HG03066 (cell line): ENCODE measurements around the gene PCDHB15.
"Not testable (repeated sequence)": the region's sequence is repeated elsewhere in the genome, so short reads cannot be mapped to it uniquely, and the experiment has no call there.

Experiments
- ATAC-seq: cut with Tn5 transposase; IDR thresholded peaks from one replicate; pipeline ENCODE4 v1.9.1; 2021; ENCODE audit warnings: low read depth; ENCODE audit not compliant: unreplicated experiment

Gene PCDHB15

DNA sequence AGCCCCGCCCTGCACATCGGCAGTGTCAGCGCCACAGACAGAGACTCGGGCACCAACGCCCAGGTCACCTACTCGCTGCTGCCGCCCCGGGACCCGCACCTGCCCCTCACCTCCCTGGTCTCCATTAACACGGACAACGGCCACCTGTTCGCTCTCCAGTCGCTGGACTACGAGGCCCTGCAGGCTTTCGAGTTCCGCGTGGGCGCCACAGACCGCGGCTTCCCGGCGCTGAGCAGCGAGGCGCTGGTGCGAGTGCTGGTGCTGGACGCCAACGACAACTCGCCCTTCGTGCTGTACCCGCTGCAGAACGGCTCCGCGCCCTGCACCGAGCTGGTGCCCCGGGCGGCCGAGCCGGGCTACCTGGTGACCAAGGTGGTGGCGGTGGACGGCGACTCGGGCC is 1.8 kb downstream of the PCDHB15 start:
- not testable (repeated sequence) for ATAC-seq

- ATAC-seq = not testable (repeated sequence)
These were observed 2.2 kb downstream of the PCDHB15 start for GRCh38 chr5:141247434-141247833.

DNA sequence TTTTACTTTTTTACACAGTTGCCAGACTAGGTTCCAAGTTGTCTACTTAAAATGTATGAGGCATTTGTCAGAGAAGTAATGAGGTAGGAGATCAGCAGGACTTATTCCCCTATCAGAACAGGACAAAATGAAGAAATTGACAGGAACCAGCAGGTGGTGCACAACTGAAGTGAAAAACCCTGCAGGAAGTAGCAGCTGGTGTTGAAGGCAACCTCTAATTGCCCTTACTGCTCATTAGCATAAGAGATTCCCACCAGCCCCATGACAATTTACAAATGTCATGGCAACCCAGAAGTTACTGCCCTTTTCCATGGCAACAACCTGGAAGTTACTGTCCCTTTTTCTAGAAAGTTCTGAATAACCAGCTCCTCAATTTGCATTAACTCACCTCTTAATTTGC is 5.4 kb downstream of the PCDHB15 start:
- no peak for ATAC-seq

DNA sequence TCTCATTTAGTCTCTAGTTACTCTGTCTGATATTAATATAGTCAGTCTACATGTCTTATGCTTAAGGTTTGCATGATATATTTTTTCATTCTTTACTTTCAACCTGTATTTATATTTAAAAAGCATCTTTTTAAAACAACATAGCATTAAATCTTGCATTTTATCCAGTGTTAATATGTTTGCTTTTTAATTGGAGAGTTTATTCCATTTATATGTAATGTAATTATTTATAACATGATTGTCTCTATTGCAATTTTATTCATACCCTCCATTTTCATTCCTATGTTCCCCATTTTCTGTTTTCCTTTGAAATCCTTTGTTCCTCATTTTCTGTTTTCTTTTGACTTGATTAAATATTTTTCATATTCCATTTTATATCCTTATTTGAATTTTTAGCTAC is 13.3 kb downstream of the PCDHB15 start:
- ATAC-seq = no peak

GRCh38 chr5:141258948-141259347 is 13.8 kb downstream of the PCDHB15 start:
- no peak for ATAC-seq

GRCh38 chr5:141260458-141261237 is 15.5 kb downstream of the PCDHB15 start:
- no peak for ATAC-seq

GRCh38 chr5:141261238-141261546 is 16.0 kb downstream of the PCDHB15 start:
- no peak for ATAC-seq

- ATAC-seq = no peak
These were observed 24.0 kb downstream of the PCDHB15 start for GRCh38 chr5:141269195-141269594.

DNA sequence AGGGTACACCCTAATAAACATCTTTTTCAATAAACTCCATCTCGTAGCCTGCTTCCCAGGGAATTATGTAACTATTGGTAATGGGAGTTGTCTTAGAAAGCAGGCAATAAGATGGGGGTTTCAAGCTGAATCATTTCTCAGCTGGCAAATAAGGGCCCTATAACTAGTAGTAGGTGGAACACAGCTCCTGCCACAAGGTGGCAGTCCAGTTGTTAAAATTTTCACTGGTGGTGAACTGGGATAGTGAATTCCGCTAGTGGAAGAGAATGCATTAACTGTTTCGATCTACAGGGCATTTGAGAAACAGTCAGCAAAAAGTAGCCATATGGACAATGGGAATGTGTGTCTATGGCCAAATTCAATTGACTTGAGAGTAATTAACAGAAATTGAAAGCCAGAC is 27.7 kb downstream of the PCDHB15 start:
- ATAC-seq = no peak

GRCh38 chr5:141298376-141298775 is 53.2 kb downstream of the PCDHB15 start:
- no peak for ATAC-seq
